ENCODE data around the gene ZNF608. TPM values are rescaled to one million over a fixed set of nuclear protein-coding genes. Genes with fewer than 3 reads are reported as not detected.

The ZNF608 gene
- 35.8 TPM for total RNA-seq
- polyA plus RNA-seq (ENCODE audit: insufficient read depth, low read depth, low replicate concordance): 5.9 TPM
- long read RNA-seq, donor 1, partial matches to known transcripts: 6 of 9 reads
- long read RNA-seq, donor 1, other reads (novel, unspliced or antisense): 0 of 9 reads
- long read RNA-seq, donor 2, partial matches to known transcripts: 7 of 13 reads
- long read RNA-seq, donor 2, other reads (novel, unspliced or antisense): 0 of 13 reads
- long read RNA-seq, donor 3, full-length matches to known transcripts: 8 of 37 reads
- long read RNA-seq, donor 3, partial matches to known transcripts: 29 of 37 reads
- long read RNA-seq, donor 3, other reads (novel, unspliced or antisense): 0 of 37 reads
- long read RNA-seq, donor 4, partial matches to known transcripts: 23 of 26 reads
- long read RNA-seq, donor 4, other reads (novel, unspliced or antisense): 0 of 26 reads
- long read RNA-seq, donor 5, partial matches to known transcripts: 0 of 1 reads
- long read RNA-seq, donor 5, other reads (novel, unspliced or antisense): 0 of 1 reads
- long read RNA-seq, donor 6: 0 reads
- long read RNA-seq, donor 7, partial matches to known transcripts: 4 of 9 reads
- long read RNA-seq, donor 7, other reads (novel, unspliced or antisense): 3 of 9 reads
- long read RNA-seq, donor 8, partial matches to known transcripts: 6 of 8 reads
- long read RNA-seq, donor 8, other reads (novel, unspliced or antisense): 0 of 8 reads
- long read RNA-seq, donor 9, partial matches to known transcripts: 0 of 1 reads
- long read RNA-seq, donor 9, other reads (novel, unspliced or antisense): 0 of 1 reads
- long read RNA-seq, donor 10, full-length matches to known transcripts: 2 of 15 reads
- long read RNA-seq, donor 10, partial matches to known transcripts: 13 of 15 reads
- long read RNA-seq, donor 10, other reads (novel, unspliced or antisense): 0 of 15 reads

GRCh38 chr5:124745928-124746915 lies at the start of gene ZNF608:
TSS of gene ZNF608 (minus strand) at chr5:124746639. CDS start at chr5:124744989, 1,650 bp downstream.
- Histone ChIP-seq H3K27ac (ENCODE audit: low read depth in 2 of 2, low read length in 2 of 2) (peak within 1 kb of the TSS; percentile 91 to 92), H3K27me3 (ENCODE audit: control insufficient read depth, insufficient read depth, low read length) (no peaks in the 10 kb centered on the region), H3K36me3 (ENCODE audit: control insufficient read depth in 2 of 3, insufficient read depth in 3 of 3, low read length in 3 of 3) (no peaks in the 10 kb centered on the region), H3K9me3 (ENCODE audit: control insufficient read depth in 2 of 3, insufficient read depth in 1 of 3, low read length in 3 of 3) (no peaks in the 10 kb centered on the region), H3K9ac (ENCODE audit: low read length in 3 of 3) (peak within 1 kb of the TSS; percentile 71 to 91 (median 79)), H3K4me1 (ENCODE audit: control insufficient read depth in 2 of 3, insufficient read depth in 2 of 3, low read depth in 1 of 3, low read length in 3 of 3) (peaks cover 0 to 8% (median under 1%) of the 10 kb centered on the region in 3 donors), H3K4me3 (ENCODE audit: low read length in 3 of 3) (peak within 1 kb of the TSS; percentile 90 to 97 (median 91))
- intact Hi-C loops (cut with DNase I): no loop called here
- DNase-seq (peak in 4 of 5 donors; percentile 79 to 92 (median 88)), FAIRE-seq (no peak)
- TF ChIP-seq CTCF (IDR thresholded peaks at IDR 0.05; ENCODE audit: borderline replicate concordance, extremely low read depth, insufficient read depth): no peak

GRCh38 chr5:124795829-124796228 lies 49.4 kb upstream of the ZNF608 start:
- Histone ChIP-seq H3K27ac (ENCODE audit: low read depth in 2 of 2, low read length in 2 of 2) (no peak overlapping the region), H3K9me3 (ENCODE audit: control insufficient read depth in 2 of 3, insufficient read depth in 1 of 3, low read length in 3 of 3) (no peaks in the 10 kb centered on the region)
- no peak for FAIRE-seq

More at GRCh38 chr5:124795829-124796228, 49.4 kb upstream of the ZNF608 start:
- H3K27me3 ChIP-seq (ENCODE audit: control insufficient read depth, insufficient read depth, low read length): no peaks in the 10 kb centered on the region
- H3K4me1 ChIP-seq (ENCODE audit: control insufficient read depth in 2 of 3, insufficient read depth in 2 of 3, low read depth in 1 of 3, low read length in 3 of 3): peaks cover 0 to 7% (median 0%) of the 10 kb centered on the region in 3 donors
- intact Hi-C loops (cut with DNase I): no loop called here
- DNase-seq: no peak
- no peak for TF ChIP-seq CTCF (IDR thresholded peaks at IDR 0.05; ENCODE audit: borderline replicate concordance, extremely low read depth, insufficient read depth)
- no peak overlapping the region for H3K4me3 ChIP-seq (ENCODE audit: low read length in 3 of 3)
- H3K9ac ChIP-seq (ENCODE audit: low read length in 3 of 3): no peak overlapping the region
- no peaks in the 10 kb centered on the region for H3K36me3 ChIP-seq (ENCODE audit: control insufficient read depth in 2 of 3, insufficient read depth in 3 of 3, low read length in 3 of 3)

Data from kidney (tissue), 22 donors.